ENCODE measurements around the gene FYTTD1.

Gene FYTTD1

GRCh38 chr3:197736491-197737318 is 13.0 kb upstream of the FYTTD1 start, which contains the start of gene RUBCN:
RUBCN (minus strand) TSS chr3:197736904; CDS start chr3:197736719, 185 bp downstream.
- DNase-seq = peak; percentile 97
- in situ Hi-C loops (cut with MboI; ENCODE audit: low pct_unique_long_range_greater_than_20kb, low sequenced_read_pairs) = no loop called here

GRCh38 chr3:197737319-197737649 is 12.4 kb upstream of the FYTTD1 start:
- in situ Hi-C loops (cut with MboI; ENCODE audit: low pct_unique_long_range_greater_than_20kb, low sequenced_read_pairs) = no loop called here
- no peak for DNase-seq

- in situ Hi-C loops (cut with MboI; ENCODE audit: low pct_unique_long_range_greater_than_20kb, low sequenced_read_pairs) = no loop called here
- no peak for DNase-seq
Observed at GRCh38 chr3:197737749-197738462, 11.8 kb upstream of the FYTTD1 start.

GRCh38 chr3:197742787-197743186 is 6.9 kb upstream of the FYTTD1 start:
- in situ Hi-C loops (cut with MboI; ENCODE audit: low pct_unique_long_range_greater_than_20kb, low sequenced_read_pairs) = no loop called here
- no peak for DNase-seq

GRCh38 chr3:197746209-197746608 is 3.5 kb upstream of the FYTTD1 start:
- DNase-seq = peak; percentile 55
- in situ Hi-C loops (cut with MboI; ENCODE audit: low pct_unique_long_range_greater_than_20kb, low sequenced_read_pairs) = no loop called here

- DNase-seq = peak; percentile 81
Observed at GRCh38 chr3:197746801-197747237, 2.9 kb upstream of the FYTTD1 start.

GRCh38 chr3:197748597-197749314 is 927 bp upstream of the FYTTD1 start:
- in situ Hi-C loops (cut with MboI; ENCODE audit: low pct_unique_long_range_greater_than_20kb, low sequenced_read_pairs) = no loop called here
- DNase-seq = no peak

More at GRCh38 chr3:197746801-197747237, 2.9 kb upstream of the FYTTD1 start:
- in situ Hi-C loops (cut with MboI; ENCODE audit: low pct_unique_long_range_greater_than_20kb, low sequenced_read_pairs) = no loop called here

- no peak for DNase-seq
- in situ Hi-C loops (cut with MboI; ENCODE audit: low pct_unique_long_range_greater_than_20kb, low sequenced_read_pairs) = no loop called here
Observed at GRCh38 chr3:197749315-197749600, 425 bp upstream of the FYTTD1 start.

- in situ Hi-C loops (cut with MboI; ENCODE audit: low pct_unique_long_range_greater_than_20kb, low sequenced_read_pairs) = no loop called here
- peak; percentile 71 for DNase-seq
Observed at GRCh38 chr3:197750396-197750831, 731 bp downstream of the FYTTD1 start.

GRCh38 chr3:197750858-197751737 is 1.4 kb downstream of the FYTTD1 start:
- in situ Hi-C loops (cut with MboI; ENCODE audit: low pct_unique_long_range_greater_than_20kb, low sequenced_read_pairs) = no loop called here
- DNase-seq = peak; percentile 58

- in situ Hi-C loops (cut with MboI; ENCODE audit: low pct_unique_long_range_greater_than_20kb, low sequenced_read_pairs) = no loop called here
Observed at GRCh38 chr3:197752107-197752506, 2.4 kb downstream of the FYTTD1 start.

GRCh38 chr3:197753263-197753662 is 3.6 kb downstream of the FYTTD1 start:
- in situ Hi-C loops (cut with MboI; ENCODE audit: low pct_unique_long_range_greater_than_20kb, low sequenced_read_pairs) = no loop called here
- DNase-seq = no peak

More at GRCh38 chr3:197752107-197752506, 2.4 kb downstream of the FYTTD1 start:
- DNase-seq = no peak

- in situ Hi-C loops (cut with MboI; ENCODE audit: low pct_unique_long_range_greater_than_20kb, low sequenced_read_pairs) = no loop called here
- no peak for DNase-seq
Observed at GRCh38 chr3:197756704-197757103, 7.0 kb downstream of the FYTTD1 start.

GRCh38 chr3:197758512-197758911 is 8.8 kb downstream of the FYTTD1 start:
- no peak for DNase-seq
- in situ Hi-C loops (cut with MboI; ENCODE audit: low pct_unique_long_range_greater_than_20kb, low sequenced_read_pairs) = no loop called here

GRCh38 chr3:197761784-197762183 is 12.1 kb downstream of the FYTTD1 start:
- DNase-seq = no peak
- in situ Hi-C loops (cut with MboI; ENCODE audit: low pct_unique_long_range_greater_than_20kb, low sequenced_read_pairs) = no loop called here

- no peak for DNase-seq
- in situ Hi-C loops (cut with MboI; ENCODE audit: low pct_unique_long_range_greater_than_20kb, low sequenced_read_pairs) = no loop called here
Observed at GRCh38 chr3:197775317-197775716, 25.6 kb downstream of the FYTTD1 start.

GRCh38 chr3:197782230-197782629 is 32.5 kb downstream of the FYTTD1 start:
- DNase-seq = peak; percentile 14
- in situ Hi-C loops (cut with MboI; ENCODE audit: low pct_unique_long_range_greater_than_20kb, low sequenced_read_pairs) = no loop called here

- DNase-seq = no peak
- in situ Hi-C loops (cut with MboI; ENCODE audit: low pct_unique_long_range_greater_than_20kb, low sequenced_read_pairs) = no loop called here
Observed at GRCh38 chr3:197784019-197784585, 34.4 kb downstream of the FYTTD1 start.

- in situ Hi-C loops (cut with MboI; ENCODE audit: low pct_unique_long_range_greater_than_20kb, low sequenced_read_pairs) = no loop called here
- peak; percentile 16 for DNase-seq
Observed at GRCh38 chr3:197787412-197787811, 37.7 kb downstream of the FYTTD1 start.

Data from KBM-7 (cell line).